BE2C (cell line): ENCODE measurements around the gene RNF144A.

Experiments used
- DNase-seq: peaks from one replicate; pipeline ENCODE4 v3.0.0-alpha.2; 2020
- H3K27me3 ChIP-seq: fragments of 250-450 bp; sonication (Bioruptor Pico); 2 replicates; pipeline ENCODE4 v1.5.1; 2020; ENCODE audit warnings: mild to moderate bottlenecking
- H3K36me3 ChIP-seq: fragments of 250-450 bp; sonication (Bioruptor Pico); 2 replicates; pipeline ENCODE4 v1.5.1; 2020; ENCODE audit warnings: mild to moderate bottlenecking
- H3K4me1 ChIP-seq: fragments of 250-450 bp; sonication (Bioruptor Pico); 2 replicates; pipeline ENCODE4 v1.5.1; 2020
- H3K4me3 ChIP-seq: 2 replicates; pipeline ENCODE4 v1.5.1; 2011; ENCODE audit warnings: low read depth, low read length
- H3K9me3 ChIP-seq: fragments of 250-450 bp; sonication (Bioruptor Pico); 2 replicates; pipeline ENCODE4 v1.5.1; 2020
- CTCF ChIP-seq: IDR thresholded peaks from 2 replicates; pipeline ENCODE4 v1.5.1; 2012; ENCODE audit warnings: mild to moderate bottlenecking, low read depth, low read length

RNF144A gene

GRCh38 chr2:7018767-7019166, 101.6 kb downstream of the RNF144A start:
- no peak for TF ChIP-seq CTCF
- Histone ChIP-seq H3K4me3 (no peak overlapping the region), H3K4me1 (peaks cover 39% of the 10 kb centered on the region), H3K27me3 (no peaks in the 10 kb centered on the region), H3K36me3 (peaks cover 16% of the 10 kb centered on the region), H3K9me3 (no peaks in the 10 kb centered on the region)
- no peak for DNase-seq

- Histone ChIP-seq H3K4me1 (peaks cover 35% of the 10 kb centered on the region), H3K9me3 (no peaks in the 10 kb centered on the region), H3K36me3 (peaks cover 17% of the 10 kb centered on the region), H3K4me3 (no peak overlapping the region), H3K27me3 (no peaks in the 10 kb centered on the region)
- DNase-seq = no peak
- no peak for TF ChIP-seq CTCF
Measured at GRCh38 chr2:7019191-7019590, 102.0 kb downstream of the RNF144A start.

GRCh38 chr2:7020059-7020458, 102.8 kb downstream of the RNF144A start:
- no peak for TF ChIP-seq CTCF
- Histone ChIP-seq H3K4me1 (peaks cover 27% of the 10 kb centered on the region), H3K27me3 (no peaks in the 10 kb centered on the region), H3K4me3 (no peak overlapping the region), H3K36me3 (peaks cover 26% of the 10 kb centered on the region), H3K9me3 (no peaks in the 10 kb centered on the region)
- no peak for DNase-seq

- Histone ChIP-seq H3K9me3 (no peaks in the 10 kb centered on the region), H3K27me3 (no peaks in the 10 kb centered on the region), H3K4me1 (peaks cover 23% of the 10 kb centered on the region), H3K36me3 (peaks cover 30% of the 10 kb centered on the region), H3K4me3 (no peak overlapping the region)
- no peak for TF ChIP-seq CTCF
- no peak for DNase-seq
Measured at GRCh38 chr2:7020468-7020867, 103.3 kb downstream of the RNF144A start.

- no peak for TF ChIP-seq CTCF
- Histone ChIP-seq H3K9me3 (no peaks in the 10 kb centered on the region), H3K4me1 (peaks cover 24% of the 10 kb centered on the region), H3K27me3 (no peaks in the 10 kb centered on the region), H3K36me3 (peaks cover 33% of the 10 kb centered on the region), H3K4me3 (no peak overlapping the region)
- no peak for DNase-seq
Measured at GRCh38 chr2:7020939-7021470, 103.8 kb downstream of the RNF144A start.

GRCh38 chr2:7022492-7023385, 105.5 kb downstream of the RNF144A start:
- TF ChIP-seq CTCF = no peak
- Histone ChIP-seq H3K4me3 (no peak overlapping the region), H3K36me3 (peaks cover 38% of the 10 kb centered on the region), H3K9me3 (no peaks in the 10 kb centered on the region), H3K4me1 (peaks cover 32% of the 10 kb centered on the region), H3K27me3 (no peaks in the 10 kb centered on the region)
- no peak for DNase-seq
